Endothelial cell of umbilical vein (primary cell): ENCODE measurements around the gene GNAT1. TPM values are rescaled to one million over a fixed set of nuclear protein-coding genes. Genes with fewer than 3 reads are reported as not detected.

Experiments
- BruUV-seq: library from RNA; stranded (reverse); fragments of 400-500 nt; replicated peaks from 2 replicates; lab custom pipeline; 2021; lab: Mats Ljungman, UMichigan
- CTCF ChIA-PET: fragments of 300-600, 350-600 bp; sonication (Branson Sonifier 250); formaldehyde crosslinking; loops from one replicate; lab custom pipeline; 2021; ENCODE audit warnings: antibody characterized with exemption, inconsistent platforms; lab: Charles Lee
- POLR2A ChIA-PET: fragments of 300-600, 350-600 bp; sonication (Branson Sonifier 250); formaldehyde crosslinking; loops from one replicate; lab custom pipeline; 2021; ENCODE audit warnings: antibody characterized with exemption, inconsistent platforms; lab: Charles Lee
- DNase-seq: peaks from one replicate; pipeline ENCODE4 v3.0.0-alpha.2; 2011; ENCODE audit warnings: low read depth, low spot score
- FAIRE-seq: peaks from 2 replicates; lab custom pipeline; 2011; peaks lifted over from hg19 to GRCh38; lab: Jason Lieb, UNC
- H2AFZ ChIP-seq: 2 replicates; pipeline ENCODE4 v1.6.0; 2012; ENCODE audit warnings: low read depth, low read length, control low read depth, inconsistent platforms
- H3K27ac ChIP-seq: 2 replicates; pipeline ENCODE4 v1.5.1; 2011; ENCODE audit warnings: low read depth, mild to moderate bottlenecking, control low read depth, low read length, moderate library complexity; ENCODE audit not compliant: insufficient read depth
- H3K27me3 ChIP-seq, 2 experiments: 2 replicates each; pipeline versions ENCODE4 v1.6.0 to v1.6.1; 2011; ENCODE audit warnings: low read length in 2 of 2, mixed read lengths in 1 of 2; ENCODE audit not compliant: control insufficient read depth in 2 of 2, insufficient read depth in 2 of 2
- H3K36me3 ChIP-seq, 2 experiments: 2 replicates in 1 of 2; 3 replicates in 1 of 2; pipeline ENCODE4 v1.5.1; 2011; ENCODE audit warnings: low read length in 2 of 2, mild to moderate bottlenecking in 1 of 2, moderate library complexity in 1 of 2; ENCODE audit not compliant: control insufficient read depth in 2 of 2, insufficient read depth in 2 of 2; ENCODE audit errors: extremely low read depth in 1 of 2
- H3K4me1 ChIP-seq: 3 replicates; pipeline ENCODE4 v1.5.1; 2011; ENCODE audit warnings: mild to moderate bottlenecking, low read length; ENCODE audit not compliant: control insufficient read depth, insufficient read depth; ENCODE audit errors: extremely low read depth
- H3K4me2 ChIP-seq: 2 replicates; pipeline ENCODE4 v1.6.1; 2011; ENCODE audit warnings: low read length, control low read depth, mixed read lengths; ENCODE audit not compliant: insufficient read depth
- H3K4me3 ChIP-seq, 3 experiments: fragments of 200-600 bp in 1 of 3; sonication (generic), shearing (Covaris generic) in 1 of 3; replicated peaks in 1 of 3; 2 replicates each; pipeline ENCODE4 v1.5.1; 2011 to 2016; ENCODE audit warnings: control low read depth in 3 of 3, low read length in 3 of 3, mild to moderate bottlenecking in 2 of 3, inconsistent platforms in 1 of 3, low read depth in 1 of 3, moderate library complexity in 1 of 3; ENCODE audit not compliant: insufficient read depth in 1 of 3
- H3K79me2 ChIP-seq: 2 replicates; pipeline ENCODE4 v1.6.0; 2012; ENCODE audit warnings: low read length, inconsistent platforms; ENCODE audit not compliant: control insufficient read depth, insufficient read depth
- H3K9ac ChIP-seq: replicated peaks from 2 replicates; pipeline ENCODE3; 2011; ENCODE audit warnings: low read length, control low read depth; ENCODE audit not compliant: insufficient read depth; ENCODE audit errors: extremely low read depth
- H3K9me1 ChIP-seq: replicated peaks from 3 replicates; pipeline ENCODE4 v1.6.0; 2011; ENCODE audit warnings: mild to moderate bottlenecking, low read length; ENCODE audit not compliant: control insufficient read depth, insufficient read depth; ENCODE audit errors: extremely low read depth
- H3K9me3 ChIP-seq: replicated peaks from 2 replicates; pipeline ENCODE4 v1.5.1; 2012; ENCODE audit warnings: low read length, inconsistent platforms; ENCODE audit not compliant: control insufficient read depth, insufficient read depth
- H4K20me1 ChIP-seq: replicated peaks from 2 replicates; pipeline ENCODE3; 2011; ENCODE audit warnings: mild to moderate bottlenecking, low read length; ENCODE audit not compliant: control insufficient read depth, insufficient read depth; ENCODE audit errors: extremely low read depth
- CTCF ChIP-seq, 2 donors: IDR thresholded peaks; 1 replicate in 1 of 2; 2 replicates in 1 of 2; pipeline ENCODE4 v1.5.1; 2011; ENCODE audit warnings: low read length in 2 of 2, mild to moderate bottlenecking in 2 of 2, moderate library complexity in 2 of 2, control low read depth in 1 of 2, inconsistent platforms in 1 of 2, low read depth in 1 of 2; ENCODE audit not compliant: insufficient read depth in 1 of 2; ENCODE audit errors: extremely low read depth in 1 of 2
- FOS ChIP-seq: IDR thresholded peaks from 2 replicates; pipeline ENCODE4 v1.6.1; 2011; ENCODE audit warnings: mild to moderate bottlenecking, low read length, moderate library complexity, borderline replicate concordance; ENCODE audit not compliant: insufficient read depth
- GATA2 ChIP-seq: IDR thresholded peaks from 2 replicates; pipeline ENCODE4 v1.7.0; 2011; ENCODE audit warnings: low read depth, mild to moderate bottlenecking, moderate library complexity, mixed read lengths, low read length; ENCODE audit not compliant: insufficient read length, insufficient read depth
- JUN ChIP-seq: IDR thresholded peaks from 2 replicates; pipeline ENCODE4 v1.6.1; 2011; ENCODE audit warnings: borderline replicate concordance, low read depth; ENCODE audit not compliant: insufficient read length, insufficient read depth
- MAX ChIP-seq: IDR thresholded peaks from 2 replicates; pipeline ENCODE4 v1.6.1; 2011; ENCODE audit not compliant: insufficient read depth, insufficient read length
- MYC ChIP-seq: IDR thresholded peaks from one replicate; pipeline ENCODE4 v1.6.1; 2011; ENCODE audit warnings: mild to moderate bottlenecking, low read depth, low read length
- POLR2A ChIP-seq: IDR thresholded peaks from 2 replicates; pipeline ENCODE4 v1.6.1; 2012; ENCODE audit warnings: low read depth, mild to moderate bottlenecking, control low read depth, low read length
- POLR2AphosphoS5 ChIP-seq: IDR thresholded peaks from 2 replicates; pipeline ENCODE4 v1.6.1; 2012; ENCODE audit warnings: low read depth, mild to moderate bottlenecking, control low read depth, low read length, moderate library complexity; ENCODE audit not compliant: insufficient read depth
- dilution Hi-C: fragments of 300-500 bp; cut with MboI; formaldehyde crosslinking; loops from one replicate; pipeline ENCODE4 v1.15.0; 2019; ENCODE audit warnings: low sequenced_read_pairs; ENCODE audit not compliant: extremely low pct_ligation_motif_present
- intact Hi-C: fragments of 100-400 bp; cut with micrococcal nuclease; formaldehyde crosslinking; loops from one replicate; pipeline ENCODE4 v1.10.0; 2022
- polyA plus RNA-seq, 4 experiments: library from polyadenylated mRNA; depleted of rRNA in 3 of 4; stranded (reverse) in 3 of 4; unstranded in 1 of 4; fragments of >200 nt; gene quantifications; 2 replicates each; pipeline versions ENCODE4 v1.2.1 to v1.2.3, GENCODE V29; 2011 to 2012; ENCODE audit warnings: missing spikeins in 1 of 4
- total RNA-seq: library from RNA; stranded (reverse); gene quantifications from 2 replicates; pipeline ENCODE4 v1.2.3, GENCODE V29; 2021

The GNAT1 gene
- total and polyA plus RNA-seq, 2 donors (not counting 3 experiments of a cell fraction or from before 2014, with no cell fraction given), result 0.77 TPM; not detected in 1

- intact Hi-C loops (loop anchor here (5.0 kb wide), 1 partner anchor 362 kb away; no protein-coding TSS in a partner anchor), dilution Hi-C loops (no loop called here)
- POLR2A ChIA-PET, result no interaction called here
- no peak for FAIRE-seq
- no peak overlapping the region for H2AFZ ChIP-seq
- no peaks in the 10 kb centered on the region for H4K20me1 ChIP-seq
- no TSS peak for BruUV-seq
- no peak for DNase-seq
- H3K27me3 ChIP-seq, result no peaks in the 10 kb centered on the region
- CTCF ChIA-PET, result interaction anchor here (0.8 to 1.4 kb wide), 3 partner anchors 11 to 90 kb away, joined by 3 read pairs; no protein-coding TSS in a partner anchor
- H3K27ac ChIP-seq, result peak overlapping the region; percentile 99
- no peak overlapping the region for H3K4me3 ChIP-seq
- H3K4me1 ChIP-seq, result peaks cover 71% of the 10 kb centered on the region
- peaks cover 60% of the 10 kb centered on the region for H3K79me2 ChIP-seq
- peaks cover 0 to 6% of the 10 kb centered on the region in 2 experiments for H3K36me3 ChIP-seq
- H3K4me2 ChIP-seq, result no peak overlapping the region
- no peaks in the 10 kb centered on the region for H3K9me3 ChIP-seq
- no peak overlapping the region for H3K9ac ChIP-seq
- TF ChIP-seq POLR2AphosphoS5 (no peak), POLR2A (no peak), MAX (no peak), JUN (no peak)
- no peaks in the 10 kb centered on the region for H3K9me1 ChIP-seq
These were observed 22.1 kb upstream of the GNAT1 start for GRCh38 chr3:50169232-50169832.

GRCh38 chr3:50169858-50170257, 21.6 kb upstream of the GNAT1 start:
- Histone ChIP-seq H3K9ac (peak overlapping the region; percentile 63), H2AFZ (no peak overlapping the region), H3K9me3 (no peaks in the 10 kb centered on the region), H3K27me3 (no peaks in the 10 kb centered on the region), H3K27ac (peak overlapping the region; percentile 99), H4K20me1 (no peaks in the 10 kb centered on the region), H3K79me2 (peaks cover 55% of the 10 kb centered on the region), H3K4me2 (peak overlapping the region; percentile 18), H3K9me1 (no peaks in the 10 kb centered on the region), H3K4me3 (no peak overlapping the region), H3K36me3 (peaks cover 0 to 12% of the 10 kb centered on the region in 2 experiments), H3K4me1 (peaks cover 66% of the 10 kb centered on the region)
- no peak for TF ChIP-seq FOS
- no peak for TF ChIP-seq GATA2
- TF ChIP-seq CTCF (IDR thresholded peaks at IDR 0.05; ENCODE audit: extremely low read depth in 1 of 2, insufficient read depth in 1 of 2, low read depth in 1 of 2, low read length in 2 of 2), result no peak
- no peak for TF ChIP-seq MYC
- FAIRE-seq (no peak), DNase-seq (no peak)
- CTCF ChIA-PET, result interaction anchor here (1.4 kb wide), 1 partner anchor 11 kb away, joined by 3 read pairs; no protein-coding TSS in a partner anchor
- POLR2A ChIA-PET, result no interaction called here
- intact Hi-C loops (loop anchor here (2.0 to 5.0 kb wide), 2 partner anchors 19 to 363 kb away; no protein-coding TSS in a partner anchor), dilution Hi-C loops (no loop called here)
- no TSS peak for BruUV-seq
